ENCODE results near the gene UHRF1. TPM values are rescaled to one million over a fixed set of nuclear protein-coding genes. Genes with fewer than 3 reads are reported as not detected.

The UHRF1 gene
- total and polyA plus RNA-seq, 2 of the 13 experiments (the other 11 are each of a cell fraction or from before 2014, with no cell fraction given) = 6.8 to 78.4 TPM

DNA sequence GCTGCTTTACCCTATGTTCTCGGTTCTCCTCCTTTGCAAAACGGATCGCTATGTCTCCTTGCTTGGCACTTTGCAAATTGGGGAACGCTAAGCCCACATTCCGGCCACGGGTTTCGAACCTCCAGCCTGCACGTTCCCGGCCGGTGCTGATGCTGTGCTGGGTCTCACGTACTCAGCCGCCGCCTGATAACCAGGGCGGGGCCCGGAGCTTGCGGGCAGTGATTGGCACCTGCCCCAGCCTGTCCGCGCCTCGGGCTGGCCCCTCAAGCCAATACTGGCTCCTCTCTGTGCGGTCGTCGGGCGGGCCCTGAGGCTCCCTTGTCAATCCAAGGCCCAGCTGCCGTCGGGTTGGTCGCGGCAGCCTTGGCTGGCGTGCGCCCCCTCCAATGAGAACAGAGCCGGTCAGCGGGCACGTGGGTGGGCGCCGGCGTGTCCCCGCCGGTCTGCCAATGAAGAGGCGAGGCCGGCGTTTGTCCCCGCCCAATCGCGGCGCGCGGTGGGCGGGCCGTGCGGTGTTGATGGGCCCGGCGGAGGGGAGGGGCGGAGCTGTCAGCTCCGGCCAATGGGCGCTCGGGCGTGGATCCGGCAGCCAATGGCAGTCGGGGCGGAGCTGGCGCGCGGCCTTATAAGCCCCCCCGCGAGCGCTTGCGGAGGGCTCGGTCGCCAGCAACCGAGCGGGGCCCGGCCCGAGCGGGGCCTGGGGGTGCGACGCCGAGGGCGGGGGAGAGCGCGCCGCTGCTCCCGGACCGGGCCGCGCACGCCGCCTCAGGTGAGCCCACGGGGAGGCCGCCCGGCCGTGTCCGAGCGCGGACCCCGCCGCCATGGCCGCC is 59.4 kb downstream of the UHRF1 start, which contains the start of gene KDM4B (continued):
- peak; percentile 80; the same call in 1 of the 2 replicates for TF ChIP-seq ZNF547 (CRISPR knock-in tag; IDR thresholded peaks at IDR 0.05)
- no peak for TF ChIP-seq ESRRA (CRISPR knock-in tag; IDR thresholded peaks at IDR 0.05; ENCODE audit: low read depth)
- no peak for TF ChIP-seq NCOA1 (CRISPR knock-in tag; IDR thresholded peaks at IDR 0.05)
- peak; percentile 62 for TF ChIP-seq SALL1 (CRISPR knock-in tag; IDR thresholded peaks at IDR 0.05)
- TF ChIP-seq ZNF230 (CRISPR knock-in tag; IDR thresholded peaks at IDR 0.05) = no peak
- TF ChIP-seq FLYWCH1 (CRISPR knock-in tag; IDR thresholded peaks at IDR 0.05) = no peak
- no peak for TF ChIP-seq HDAC6 (IDR thresholded peaks at IDR 0.05; ENCODE audit: low read depth, low read length)
- TF ChIP-seq FOXJ3 (CRISPR knock-in tag; IDR thresholded peaks at IDR 0.05; ENCODE audit: borderline replicate concordance) = no peak
- TF ChIP-seq AGO1 (IDR thresholded peaks at IDR 0.05; ENCODE audit: low read depth, low read length, poor library complexity, severe bottlenecking) = peak; percentile 94
- no peak for TF ChIP-seq RFX3 (CRISPR knock-in tag; IDR thresholded peaks at IDR 0.05)
- TF ChIP-seq SIN3A (IDR thresholded peaks at IDR 0.05; ENCODE audit: borderline replicate concordance, low read depth, low read length) = no peak; the same call in 1 of the 2 replicates
- TF ChIP-seq, protein P1, sequence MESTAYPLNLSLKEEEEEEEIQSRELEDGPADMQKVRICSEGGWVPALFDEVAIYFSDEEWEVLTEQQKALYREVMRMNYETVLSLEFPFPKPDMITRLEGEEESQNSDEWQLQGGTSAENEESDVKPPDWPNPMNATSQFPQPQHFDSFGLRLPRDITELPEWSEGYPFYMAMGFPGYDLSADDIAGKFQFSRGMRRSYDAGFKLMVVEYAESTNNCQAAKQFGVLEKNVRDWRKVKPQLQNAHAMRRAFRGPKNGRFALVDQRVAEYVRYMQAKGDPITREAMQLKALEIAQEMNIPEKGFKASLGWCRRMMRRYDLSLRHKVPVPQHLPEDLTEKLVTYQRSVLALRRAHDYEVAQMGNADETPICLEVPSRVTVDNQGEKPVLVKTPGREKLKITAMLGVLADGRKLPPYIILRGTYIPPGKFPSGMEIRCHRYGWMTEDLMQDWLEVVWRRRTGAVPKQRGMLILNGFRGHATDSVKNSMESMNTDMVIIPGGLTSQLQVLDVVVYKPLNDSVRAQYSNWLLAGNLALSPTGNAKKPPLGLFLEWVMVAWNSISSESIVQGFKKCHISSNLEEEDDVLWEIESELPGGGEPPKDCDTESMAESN (CRISPR knock-in tag; conservative IDR thresholded peaks at IDR 0.05) = peak; percentile 61; the same call in 1 of the 2 replicates
- TF ChIP-seq, protein P2, sequence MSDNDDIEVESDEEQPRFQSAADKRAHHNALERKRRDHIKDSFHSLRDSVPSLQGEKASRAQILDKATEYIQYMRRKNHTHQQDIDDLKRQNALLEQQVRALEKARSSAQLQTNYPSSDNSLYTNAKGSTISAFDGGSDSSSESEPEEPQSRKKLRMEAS (IDR thresholded peaks at IDR 0.05) = peak; percentile 77
- TF ChIP-seq ZFP41 (CRISPR knock-in tag; IDR thresholded peaks at IDR 0.05; ENCODE audit: borderline replicate concordance) = no peak
- TF ChIP-seq MAZ (IDR thresholded peaks at IDR 0.05; ENCODE audit: borderline replicate concordance, low read depth, low read length) = peak; percentile 98
- TF ChIP-seq MAZ (CRISPR knock-in tag; IDR thresholded peaks at IDR 0.05; ENCODE audit: low read depth) = peak; percentile 97
- TF ChIP-seq RBAK (CRISPR knock-in tag; IDR thresholded peaks at IDR 0.05) = no peak
- TF ChIP-seq, protein P3, sequence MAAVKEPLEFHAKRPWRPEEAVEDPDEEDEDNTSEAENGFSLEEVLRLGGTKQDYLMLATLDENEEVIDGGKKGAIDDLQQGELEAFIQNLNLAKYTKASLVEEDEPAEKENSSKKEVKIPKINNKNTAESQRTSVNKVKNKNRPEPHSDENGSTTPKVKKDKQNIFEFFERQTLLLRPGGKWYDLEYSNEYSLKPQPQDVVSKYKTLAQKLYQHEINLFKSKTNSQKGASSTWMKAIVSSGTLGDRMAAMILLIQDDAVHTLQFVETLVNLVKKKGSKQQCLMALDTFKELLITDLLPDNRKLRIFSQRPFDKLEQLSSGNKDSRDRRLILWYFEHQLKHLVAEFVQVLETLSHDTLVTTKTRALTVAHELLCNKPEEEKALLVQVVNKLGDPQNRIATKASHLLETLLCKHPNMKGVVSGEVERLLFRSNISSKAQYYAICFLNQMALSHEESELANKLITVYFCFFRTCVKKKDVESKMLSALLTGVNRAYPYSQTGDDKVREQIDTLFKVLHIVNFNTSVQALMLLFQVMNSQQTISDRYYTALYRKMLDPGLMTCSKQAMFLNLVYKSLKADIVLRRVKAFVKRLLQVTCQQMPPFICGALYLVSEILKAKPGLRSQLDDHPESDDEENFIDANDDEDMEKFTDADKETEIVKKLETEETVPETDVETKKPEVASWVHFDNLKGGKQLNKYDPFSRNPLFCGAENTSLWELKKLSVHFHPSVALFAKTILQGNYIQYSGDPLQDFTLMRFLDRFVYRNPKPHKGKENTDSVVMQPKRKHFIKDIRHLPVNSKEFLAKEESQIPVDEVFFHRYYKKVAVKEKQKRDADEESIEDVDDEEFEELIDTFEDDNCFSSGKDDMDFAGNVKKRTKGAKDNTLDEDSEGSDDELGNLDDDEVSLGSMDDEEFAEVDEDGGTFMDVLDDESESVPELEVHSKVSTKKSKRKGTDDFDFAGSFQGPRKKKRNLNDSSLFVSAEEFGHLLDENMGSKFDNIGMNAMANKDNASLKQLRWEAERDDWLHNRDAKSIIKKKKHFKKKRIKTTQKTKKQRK (IDR thresholded peaks at IDR 0.05; ENCODE audit: low read length) = peak; percentile 77; the same call in 1 of the 2 replicates
- TF ChIP-seq ZNF496 (CRISPR knock-in tag; IDR thresholded peaks at IDR 0.05; ENCODE audit: insufficient replicate concordance) = no peak
- TF ChIP-seq, protein P4, sequence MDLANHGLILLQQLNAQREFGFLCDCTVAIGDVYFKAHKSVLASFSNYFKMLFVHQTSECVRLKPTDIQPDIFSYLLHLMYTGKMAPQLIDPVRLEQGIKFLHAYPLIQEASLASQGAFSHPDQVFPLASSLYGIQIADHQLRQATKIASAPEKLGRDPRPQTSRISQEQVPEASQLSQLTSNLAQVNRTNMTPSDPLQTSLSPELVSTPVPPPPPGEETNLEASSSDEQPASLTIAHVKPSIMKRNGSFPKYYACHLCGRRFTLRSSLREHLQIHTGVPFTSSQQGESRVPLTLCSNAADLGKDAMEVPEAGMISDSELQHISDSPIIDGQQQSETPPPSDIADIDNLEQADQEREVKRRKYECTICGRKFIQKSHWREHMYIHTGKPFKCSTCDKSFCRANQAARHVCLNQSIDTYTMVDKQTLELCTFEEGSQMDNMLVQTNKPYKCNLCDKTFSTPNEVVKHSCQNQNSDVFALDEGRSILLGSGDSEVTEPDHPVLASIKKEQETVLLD (CRISPR knock-in tag; IDR thresholded peaks at IDR 0.05; ENCODE audit: low read depth) = peak; percentile 54; the same call in 1 of the 2 replicates
- peak; percentile 74 for TF ChIP-seq YY1 (IDR thresholded peaks at IDR 0.05; ENCODE audit: insufficient read depth, insufficient replicate concordance, low read depth, low read length)
- TF ChIP-seq PAWR (CRISPR knock-in tag; IDR thresholded peaks at IDR 0.05; ENCODE audit: borderline replicate concordance) = no peak
- no peak for TF ChIP-seq TCF7L2 (IDR thresholded peaks at IDR 0.05; ENCODE audit: low read depth, low read length)
